Lower leg skin (tissue), 3 donors: ENCODE measurements around the gene SINHCAF.

Experiments used
- POLR2A ChIP-seq, 2 donors: fragments of 450-650 bp; IDR thresholded peaks; one replicate each; pipeline ENCODE4 v1.6.1; 2016 to 2017; ENCODE audit warnings: antibody characterized with exemption in 2 of 2, mild to moderate bottlenecking in 1 of 2, moderate library complexity in 1 of 2
- TF ChIP-seq, protein P1 (sequence below), 3 donors: fragments of 450-650 bp; IDR thresholded peaks; one replicate each; pipeline ENCODE4 v1.5.1; 2016; ENCODE audit warnings: antibody characterized with exemption in 3 of 3, mild to moderate bottlenecking in 3 of 3, moderate library complexity in 2 of 3

GRCh38 chr12:31326736-31327659 lies 1.0 kb upstream of the SINHCAF start:
- TF ChIP-seq POLR2A (IDR thresholded peaks at IDR 0.05), result no peak
- TF ChIP-seq, protein P1, sequence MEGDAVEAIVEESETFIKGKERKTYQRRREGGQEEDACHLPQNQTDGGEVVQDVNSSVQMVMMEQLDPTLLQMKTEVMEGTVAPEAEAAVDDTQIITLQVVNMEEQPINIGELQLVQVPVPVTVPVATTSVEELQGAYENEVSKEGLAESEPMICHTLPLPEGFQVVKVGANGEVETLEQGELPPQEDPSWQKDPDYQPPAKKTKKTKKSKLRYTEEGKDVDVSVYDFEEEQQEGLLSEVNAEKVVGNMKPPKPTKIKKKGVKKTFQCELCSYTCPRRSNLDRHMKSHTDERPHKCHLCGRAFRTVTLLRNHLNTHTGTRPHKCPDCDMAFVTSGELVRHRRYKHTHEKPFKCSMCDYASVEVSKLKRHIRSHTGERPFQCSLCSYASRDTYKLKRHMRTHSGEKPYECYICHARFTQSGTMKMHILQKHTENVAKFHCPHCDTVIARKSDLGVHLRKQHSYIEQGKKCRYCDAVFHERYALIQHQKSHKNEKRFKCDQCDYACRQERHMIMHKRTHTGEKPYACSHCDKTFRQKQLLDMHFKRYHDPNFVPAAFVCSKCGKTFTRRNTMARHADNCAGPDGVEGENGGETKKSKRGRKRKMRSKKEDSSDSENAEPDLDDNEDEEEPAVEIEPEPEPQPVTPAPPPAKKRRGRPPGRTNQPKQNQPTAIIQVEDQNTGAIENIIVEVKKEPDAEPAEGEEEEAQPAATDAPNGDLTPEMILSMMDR (IDR thresholded peaks at IDR 0.05), result no peak
